GM10266 (cell line): Measurements from ENCODE around the gene PAX5.
A peak's percentile ranks its signal among the peaks of the same experiment; 100 is the strongest.

Experiments
- DNase-seq: peaks from one replicate; pipeline ENCODE4 v3.0.0; 2012; ENCODE audit errors: extremely low spot score
- CTCF ChIP-seq: IDR thresholded peaks from 2 replicates; pipeline ENCODE4 v1.5.1; 2012; ENCODE audit warnings: mild to moderate bottlenecking, low read depth; ENCODE audit not compliant: control insufficient read depth, insufficient read depth; ENCODE audit errors: missing control alignments

PAX5 gene

DNA sequence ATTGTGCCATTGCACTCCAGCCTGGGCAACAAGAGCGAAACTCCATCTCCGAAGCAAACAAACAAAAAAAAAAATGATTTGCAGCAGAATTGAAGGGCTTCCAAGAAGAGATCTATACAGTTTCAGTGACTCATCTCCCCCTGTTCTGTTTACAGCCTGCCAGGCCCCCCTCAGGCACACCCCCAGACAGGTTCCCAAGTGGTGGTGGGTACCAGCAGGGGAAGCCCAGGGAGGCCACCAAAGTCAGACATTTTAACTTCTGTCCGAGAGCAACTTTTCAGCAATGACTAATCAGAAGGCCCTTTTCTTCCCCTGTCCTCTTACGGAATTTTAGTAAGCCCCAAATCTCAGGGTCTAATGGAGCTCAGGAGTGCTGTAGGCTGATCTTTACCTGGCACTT lies 98.7 kb downstream of the PAX5 start:
- DNase-seq = peak; percentile 46
- TF ChIP-seq CTCF = no peak

DNA sequence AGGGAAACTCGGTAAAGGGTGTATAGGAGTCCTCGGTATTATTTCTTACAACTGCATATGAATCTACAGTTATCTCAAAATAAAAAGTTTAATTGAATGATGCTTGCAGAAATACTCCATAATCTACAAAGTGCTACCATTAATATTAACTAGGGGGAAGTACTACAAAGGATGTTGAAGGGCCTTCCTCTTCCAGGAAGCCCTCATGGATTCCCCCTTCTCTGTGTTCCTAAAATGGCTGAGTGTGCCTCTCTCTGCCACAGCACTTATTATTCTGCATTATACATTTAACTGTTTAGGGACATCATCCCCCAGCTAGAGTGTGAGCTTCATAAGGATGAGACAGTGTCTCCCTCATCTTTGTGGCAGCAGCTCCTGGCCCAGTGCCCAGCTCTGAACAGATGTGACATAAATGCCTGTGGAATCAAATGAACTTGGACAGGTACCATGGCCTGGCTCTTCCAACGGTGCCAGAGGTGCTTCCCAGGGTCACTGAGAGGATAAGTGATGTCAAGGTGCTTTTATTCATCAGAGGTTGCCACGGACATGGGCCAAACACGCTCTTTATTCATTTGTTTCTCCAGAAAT lies 99.5 kb downstream of the PAX5 start:
- no peak for DNase-seq
- no peak for TF ChIP-seq CTCF

- DNase-seq = no peak
- TF ChIP-seq CTCF = no peak
Observed at GRCh38 chr9:36933676-36934215, 100.3 kb downstream of the PAX5 start.

GRCh38 chr9:36932198-36932597 lies 101.9 kb downstream of the PAX5 start:
- no peak for DNase-seq
- TF ChIP-seq CTCF = no peak

- DNase-seq = no peak
- TF ChIP-seq CTCF = no peak
Observed at GRCh38 chr9:36930941-36931340, 103.1 kb downstream of the PAX5 start.

DNA sequence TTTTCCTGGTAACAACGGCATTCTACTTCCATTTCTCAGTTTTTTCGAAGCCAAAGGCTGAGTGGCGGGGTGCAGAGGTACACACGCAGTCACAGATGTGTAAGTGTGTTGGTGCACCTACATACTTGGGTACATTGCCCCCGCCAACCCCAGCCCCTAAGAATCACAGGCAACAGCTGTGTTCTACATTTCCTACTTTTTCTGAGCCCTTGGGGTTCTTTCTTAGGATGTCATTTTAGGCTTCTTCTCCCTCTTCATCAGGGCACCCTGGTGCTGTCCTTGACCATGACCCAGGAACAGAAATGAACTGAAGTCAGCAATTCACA lies 104.8 kb downstream of the PAX5 start:
- no peak for DNase-seq
- TF ChIP-seq CTCF = no peak

DNA sequence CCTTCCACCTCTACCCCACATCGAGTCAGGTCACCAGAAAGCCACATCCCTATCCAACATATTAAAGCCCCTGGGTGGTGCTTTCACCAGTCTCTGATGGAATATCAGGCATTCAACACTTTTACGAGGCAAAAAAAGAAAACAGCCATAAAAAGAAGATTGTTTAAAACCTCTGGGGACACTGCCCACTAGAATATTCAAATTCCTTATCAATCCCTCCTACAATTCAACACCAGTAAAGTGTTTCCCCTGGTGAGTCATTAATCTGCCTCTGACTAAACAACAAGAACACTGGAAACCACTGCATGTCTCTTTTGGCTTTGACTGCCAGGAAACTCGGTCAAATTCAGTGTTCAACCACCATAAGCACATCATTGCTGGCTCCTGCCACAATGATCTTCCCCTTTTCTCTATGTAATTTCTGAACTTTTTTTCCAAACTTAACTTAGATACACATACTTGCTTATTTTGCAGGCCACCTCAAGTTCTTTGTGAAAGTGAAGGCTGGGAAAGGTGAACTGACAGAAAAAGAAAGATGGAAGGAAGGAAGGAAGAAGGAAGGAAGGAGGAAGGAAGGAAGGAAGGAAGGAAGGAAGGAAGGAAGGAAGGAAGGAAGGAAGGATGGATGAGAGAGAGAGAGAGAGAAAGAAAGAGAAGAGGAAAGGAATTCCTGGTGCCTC lies 105.3 kb downstream of the PAX5 start:
- DNase-seq = peak; percentile 52
- no peak for TF ChIP-seq CTCF
